SW480 (cell line): Measurements from ENCODE around the gene HORMAD2.

ENCODE experiments used
- DNase-seq: peaks from one replicate; pipeline ENCODE4 v3.0.0-alpha.2; 2016; ENCODE audit warnings: low spot score

HORMAD2 gene

GRCh38 chr22:30105483-30105882 is 25.2 kb downstream of the HORMAD2 start:
- no peak for DNase-seq

GRCh38 chr22:30113494-30113893 is 33.2 kb downstream of the HORMAD2 start:
- DNase-seq, result no peak

GRCh38 chr22:30114361-30114760 is 34.1 kb downstream of the HORMAD2 start:
- no peak for DNase-seq

- no peak for DNase-seq
These were observed 35.4 kb downstream of the HORMAD2 start for GRCh38 chr22:30115705-30116104.

GRCh38 chr22:30116362-30117117 is 36.3 kb downstream of the HORMAD2 start:
- DNase-seq, result peak; percentile 63

- DNase-seq, result no peak
These were observed 37.0 kb downstream of the HORMAD2 start for GRCh38 chr22:30117256-30117655.

- no peak for DNase-seq
These were observed 38.0 kb downstream of the HORMAD2 start for GRCh38 chr22:30118291-30118690.

GRCh38 chr22:30121960-30122359 is 41.7 kb downstream of the HORMAD2 start:
- DNase-seq, result no peak

- no peak for DNase-seq
These were observed 43.2 kb downstream of the HORMAD2 start for GRCh38 chr22:30123463-30123862.

- DNase-seq, result no peak
These were observed 47.5 kb downstream of the HORMAD2 start for GRCh38 chr22:30127749-30128166.

- no peak for DNase-seq
These were observed 48.2 kb downstream of the HORMAD2 start for GRCh38 chr22:30128511-30128910.

- DNase-seq, result no peak
These were observed 49.4 kb downstream of the HORMAD2 start for GRCh38 chr22:30129636-30130035.

- no peak for DNase-seq
These were observed 52.2 kb downstream of the HORMAD2 start for GRCh38 chr22:30132290-30132996.

- no peak for DNase-seq
These were observed 60.1 kb downstream of the HORMAD2 start for GRCh38 chr22:30140414-30140813.

- DNase-seq, result no peak
These were observed 63.0 kb downstream of the HORMAD2 start for GRCh38 chr22:30143265-30143664.

- no peak for DNase-seq
These were observed 64.1 kb downstream of the HORMAD2 start for GRCh38 chr22:30144391-30144790.

GRCh38 chr22:30150212-30150611 is 69.9 kb downstream of the HORMAD2 start:
- DNase-seq, result no peak

- no peak for DNase-seq
These were observed 78.0 kb downstream of the HORMAD2 start for GRCh38 chr22:30158277-30158676.

- no peak for DNase-seq
These were observed 78.7 kb downstream of the HORMAD2 start for GRCh38 chr22:30158744-30159500.

- DNase-seq, result no peak
These were observed 79.5 kb downstream of the HORMAD2 start for GRCh38 chr22:30159561-30160353.

GRCh38 chr22:30161051-30161469 is 80.8 kb downstream of the HORMAD2 start:
- no peak for DNase-seq

- DNase-seq, result no peak
These were observed 87.0 kb downstream of the HORMAD2 start for GRCh38 chr22:30167296-30167695.
